Heart right ventricle (tissue), 16 donors: Measurements from ENCODE around the gene RNF7. TPM values are rescaled to one million over a fixed set of nuclear protein-coding genes. Genes with fewer than 3 reads are reported as not detected.

Source experiments
- ATAC-seq, 8 donors: fragments of 200-7000 bp; cut with Tn5 transposase; one replicate each; pipeline ENCODE4 v1.9.1; 2020; ENCODE audit warnings: mild to moderate bottlenecking in 8 of 8, moderate library complexity in 8 of 8, moderate number of reproducible peaks in 1 of 8
- DNase-seq, 2 donors: peaks; one replicate each; pipeline ENCODE4 v3.0.0-alpha.2; 2020
- H3K27ac ChIP-seq, 10 donors: fragments of 200-600 bp; sonication (generic) in 2 of 10; one replicate each; pipeline versions ENCODE4 v1.5.0 to v1.8.0; 2020 to 2022; ENCODE audit warnings: mild to moderate bottlenecking in 3 of 10
- H3K27me3 ChIP-seq, 7 donors: fragments of 200-600 bp; one replicate each; pipeline ENCODE4 v1.8.0; 2021 to 2022; ENCODE audit warnings: mild to moderate bottlenecking in 2 of 7
- H3K36me3 ChIP-seq, 9 donors: fragments of 200-600 bp; sonication (generic) in 1 of 9; one replicate each; pipeline versions ENCODE4 v1.5.0 to v1.8.0; 2020 to 2022; ENCODE audit warnings: mild to moderate bottlenecking in 2 of 9
- H3K4me1 ChIP-seq, 9 donors: fragments of 200-600 bp; sonication (generic) in 1 of 9; one replicate each; pipeline versions ENCODE4 v1.5.0 to v1.8.0; 2020 to 2022; ENCODE audit warnings: mild to moderate bottlenecking in 4 of 9
- H3K4me3 ChIP-seq, 10 donors: fragments of 200-600 bp; sonication (generic) in 2 of 10; one replicate each; pipeline versions ENCODE4 v1.5.0 to v1.8.0; 2020 to 2022; ENCODE audit warnings: mild to moderate bottlenecking in 7 of 10, moderate library complexity in 2 of 10
- H3K9me3 ChIP-seq, 11 donors: fragments of 200-600 bp in 10 of 11; sonication (generic) in 2 of 11; one replicate each; pipeline versions ENCODE4 v1.5.0 to v1.8.0; 2013 to 2022; ENCODE audit warnings: mild to moderate bottlenecking in 2 of 11, control low read depth in 1 of 11, moderate library complexity in 1 of 11
- WGBS, 2 donors: extraction: QIAGEN DNeasy Blood & Tissue Kit; methylation state at CpG; one replicate each; pipeline ENCODE4 v1.1.7; 2013; ENCODE audit warnings: inconsistent platforms in 1 of 2; 5-methylcytosine and 5-hydroxymethylcytosine counted together
- intact Hi-C, 10 donors: fragments of 100-400 bp; cut with DNase I; formaldehyde crosslinking; loops; one replicate each; pipeline versions ENCODE4 v1.11.1 to v1.14.2; 2022
- polyA plus RNA-seq, 2 donors: library from polyadenylated mRNA; stranded (reverse); fragments of 200-250 nt; gene quantifications; one replicate each; pipeline ENCODE4 v1.2.3, GENCODE V29; 2013
- total RNA-seq, 10 donors: library from RNA; stranded (reverse); fragmentation: NEBNext Ultra II Directional in 3 of 10; extraction: Animal tissue kit (Norgen Biotek cat#: 25700) in 3 of 10; gene quantifications; one replicate each; pipeline versions ENCODE4 v1.2.1 to v1.2.4, GENCODE V29; 2021 to 2023
- TF ChIP-seq, protein P1 (sequence below), 9 donors: fragments of 200-600 bp; sonication (generic) in 2 of 9; IDR thresholded peaks; one replicate each; pipeline versions ENCODE4 v1.5.0 to v1.8.0; 2021 to 2022; ENCODE audit warnings: antibody characterized with exemption in 9 of 9, mild to moderate bottlenecking in 5 of 9, moderate library complexity in 1 of 9
- donor health status: Arrhythmogenic right ventricular cardiomyopathy.
- donor health status: ischemic (EF 13 %, LVEDD 7.1; RV severe dilation, severe dysfunction).
- donor health status: healthy with polysubstance abuse.
- donor health status: DM: no; HTN: yes; CAD: no.
- donor health status: DM: no; HTN: no; CAD: no.
- donor health status: ischemic (EF 25% LVEDD 6.9; RV normal size, moderate dysfunction).
- donor health status: ischemic (EF 25% LVEDD 5.7; RV mildly dilated, moderate dysfunction).
- donor health status: healthy.
- donor health status: DM: yes; HTN: yes; CAD: no.
- donor health status: Ischemic cardiomyopathy.
- donor health status: ischemic (EF 35%, LVEDD 5.7; RV mildly dilated, moderate dysfunction).
- donor health status: nonischemic (EF 11% LVEDD 7.7; RV severe dilation, severe dysfunction).
- donor health status: DM: yes; HTN: yes; CAD: no.
- donor health status: PGD.
- donor health status: ischemic (EF 29% LVEDD 5.4; RV normal size, mild dysfunction).
- donor health status: nonischemic (EF 23%, LVEDD 6.1; RV moderate dilation, normal function).

RNF7 gene
- total and polyA plus RNA-seq, 12 donors: 77.2 to 191 (median 84.1) TPM

- Histone ChIP-seq H3K27ac (no peak overlapping the region), H3K27me3 (no peaks in the 10 kb centered on the region), H3K4me1 (no peaks in the 10 kb centered on the region), H3K9me3 (no peaks in the 10 kb centered on the region), H3K4me3 (no peak overlapping the region), H3K36me3 (no peaks in the 10 kb centered on the region)
- intact Hi-C loops: no loop called here
- DNase-seq (no peak), ATAC-seq (no peak)
- TF ChIP-seq, protein P1, sequence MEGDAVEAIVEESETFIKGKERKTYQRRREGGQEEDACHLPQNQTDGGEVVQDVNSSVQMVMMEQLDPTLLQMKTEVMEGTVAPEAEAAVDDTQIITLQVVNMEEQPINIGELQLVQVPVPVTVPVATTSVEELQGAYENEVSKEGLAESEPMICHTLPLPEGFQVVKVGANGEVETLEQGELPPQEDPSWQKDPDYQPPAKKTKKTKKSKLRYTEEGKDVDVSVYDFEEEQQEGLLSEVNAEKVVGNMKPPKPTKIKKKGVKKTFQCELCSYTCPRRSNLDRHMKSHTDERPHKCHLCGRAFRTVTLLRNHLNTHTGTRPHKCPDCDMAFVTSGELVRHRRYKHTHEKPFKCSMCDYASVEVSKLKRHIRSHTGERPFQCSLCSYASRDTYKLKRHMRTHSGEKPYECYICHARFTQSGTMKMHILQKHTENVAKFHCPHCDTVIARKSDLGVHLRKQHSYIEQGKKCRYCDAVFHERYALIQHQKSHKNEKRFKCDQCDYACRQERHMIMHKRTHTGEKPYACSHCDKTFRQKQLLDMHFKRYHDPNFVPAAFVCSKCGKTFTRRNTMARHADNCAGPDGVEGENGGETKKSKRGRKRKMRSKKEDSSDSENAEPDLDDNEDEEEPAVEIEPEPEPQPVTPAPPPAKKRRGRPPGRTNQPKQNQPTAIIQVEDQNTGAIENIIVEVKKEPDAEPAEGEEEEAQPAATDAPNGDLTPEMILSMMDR (IDR thresholded peaks at IDR 0.05): no peak
- 95 to 97% methylated on average over 6 of the region's 6 CpGs for WGBS, 2 donors
Measured at GRCh38 chr3:141773676-141774075, 35.6 kb downstream of the RNF7 start.

GRCh38 chr3:141776376-141776775 lies 38.3 kb downstream of the RNF7 start:
- TF ChIP-seq, protein P1 (IDR thresholded peaks at IDR 0.05): no peak
- Histone ChIP-seq H3K9me3 (peaks cover 0 to 4% (median 0%) of the 10 kb centered on the region in 11 donors), H3K27ac (no peak overlapping the region), H3K4me3 (no peak overlapping the region), H3K36me3 (no peaks in the 10 kb centered on the region), H3K27me3 (peaks cover 0 to 3% (median 0%) of the 10 kb centered on the region in 7 donors), H3K4me1 (no peaks in the 10 kb centered on the region)
- 90 to 91% methylated on average over 14 of the region's 14 CpGs for WGBS, 2 donors
- intact Hi-C loops: no loop called here
- ATAC-seq (no peak), DNase-seq (no peak)

DNA sequence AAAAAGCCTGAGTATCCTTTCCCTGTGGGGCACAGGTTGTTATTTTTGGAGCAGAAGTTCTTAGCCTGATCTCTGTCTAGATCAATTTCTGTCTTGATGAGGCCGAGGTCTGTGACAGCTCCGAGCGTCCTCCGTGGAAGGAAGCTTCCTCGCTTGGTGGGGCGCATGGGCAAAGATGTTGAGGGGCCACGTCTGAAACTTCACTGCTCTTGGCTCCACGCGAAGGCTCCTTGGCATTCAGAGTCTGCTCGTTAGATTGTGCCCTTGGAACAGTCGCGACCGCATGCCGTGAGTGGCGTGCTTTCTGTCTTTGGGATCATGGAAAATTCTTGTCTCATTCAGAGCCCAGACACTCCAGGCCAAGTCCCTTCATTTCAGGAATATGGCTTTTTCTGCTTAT lies 38.8 kb downstream of the RNF7 start:
- no peak overlapping the region for H3K4me3 ChIP-seq
- no peaks in the 10 kb centered on the region for H3K36me3 ChIP-seq
- ATAC-seq (no peak), DNase-seq (no peak)
- peaks cover 0 to 4% (median 0%) of the 10 kb centered on the region in 11 donors for H3K9me3 ChIP-seq
- intact Hi-C loops: no loop called here
- TF ChIP-seq, protein P1 (IDR thresholded peaks at IDR 0.05): no peak
- no peak overlapping the region for H3K27ac ChIP-seq
- H3K4me1 ChIP-seq: no peaks in the 10 kb centered on the region
- H3K27me3 ChIP-seq: peaks cover 0 to 3% (median 0%) of the 10 kb centered on the region in 7 donors
- 70 to 78% methylated on average over 15 of the region's 15 CpGs for WGBS, 2 donors

GRCh38 chr3:141777957-141778813 lies 40.1 kb downstream of the RNF7 start:
- TF ChIP-seq, protein P1 (IDR thresholded peaks at IDR 0.05): no peak
- ATAC-seq: no peak
- intact Hi-C loops: no loop called here
- Histone ChIP-seq H3K4me3 (no peak overlapping the region), H3K4me1 (no peaks in the 10 kb centered on the region), H3K27me3 (peaks cover 0 to 3% (median 0%) of the 10 kb centered on the region in 7 donors), H3K36me3 (no peaks in the 10 kb centered on the region), H3K27ac (no peak overlapping the region), H3K9me3 (peaks cover 0 to 4% (median 0%) of the 10 kb centered on the region in 11 donors)
- no peak for DNase-seq
- WGBS, 2 donors: 93 to 94% methylated on average over 42 of the region's 42 CpGs
